OCI-LY3 (cell line): ENCODE data around the gene SUSD4.

Experiments used
- CTCF ChIP-seq: fragments of 200-600, 300-600 bp; sonication (generic); IDR thresholded peaks from 2 replicates; pipeline ENCODE4 v1.5.1; 2014; ENCODE audit warnings: antibody characterized with exemption, low read length, low read depth
- EZH2phosphoT487 ChIP-seq: fragments of 200-600 bp; shearing (Covaris generic); IDR thresholded peaks from 2 replicates; pipeline ENCODE4 v1.6.1; 2018; ENCODE audit warnings: antibody characterized with exemption, mixed run types, low read depth

GRCh38 chr1:223264983-223265908 is 98.7 kb downstream of the SUSD4 start:
- TF ChIP-seq CTCF (no peak), EZH2phosphoT487 (no peak)
